Fibroblast of skin of right quadriceps (primary cell): ENCODE measurements around the gene PTPRM.

Experiments used
- DNase-seq: peaks from one replicate; pipeline ENCODE4 v3.0.0-alpha.2; 2013

The PTPRM gene

DNA sequence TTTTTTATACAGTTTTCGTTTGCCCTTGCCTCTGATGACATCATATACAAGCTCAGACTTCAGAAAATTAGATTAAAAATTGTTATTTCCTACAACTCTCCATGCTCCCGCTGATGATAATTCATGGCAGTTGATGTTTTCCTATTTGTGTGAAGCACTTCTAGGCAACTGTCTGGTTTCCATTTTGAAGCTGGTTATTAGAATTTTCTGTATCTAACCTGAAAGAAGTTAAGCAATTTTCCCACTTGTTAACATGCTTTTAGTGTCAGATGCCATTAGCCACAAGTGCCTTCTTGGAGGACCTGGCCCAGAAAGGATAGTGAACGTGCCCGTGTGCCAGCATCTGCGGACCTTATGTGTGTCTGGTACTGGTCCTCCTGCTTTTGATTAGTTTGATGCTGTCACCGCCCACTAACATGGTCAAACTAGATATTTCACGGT, 694.6 kb downstream of the PTPRM start:
- no peak for DNase-seq

DNA sequence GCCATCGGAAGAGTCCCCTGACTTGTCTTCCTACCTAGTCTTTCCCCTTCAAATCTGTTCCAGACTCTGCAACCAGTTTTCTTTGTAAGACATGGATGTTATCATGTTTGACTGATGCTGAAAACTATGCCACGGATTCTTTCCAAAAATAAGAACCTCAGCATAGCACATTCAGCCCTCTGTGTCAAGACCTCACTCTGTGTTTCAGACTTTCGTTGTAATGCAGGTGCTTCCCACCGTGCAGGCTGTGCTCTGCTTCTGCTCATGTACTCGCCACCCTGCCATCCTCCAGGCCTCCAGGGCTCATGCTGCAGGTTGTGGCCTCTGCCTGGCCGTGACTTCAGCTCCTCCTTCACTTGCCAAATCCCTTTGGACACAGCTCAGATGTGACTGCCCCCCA, 695.1 kb downstream of the PTPRM start:
- DNase-seq: no peak

DNA sequence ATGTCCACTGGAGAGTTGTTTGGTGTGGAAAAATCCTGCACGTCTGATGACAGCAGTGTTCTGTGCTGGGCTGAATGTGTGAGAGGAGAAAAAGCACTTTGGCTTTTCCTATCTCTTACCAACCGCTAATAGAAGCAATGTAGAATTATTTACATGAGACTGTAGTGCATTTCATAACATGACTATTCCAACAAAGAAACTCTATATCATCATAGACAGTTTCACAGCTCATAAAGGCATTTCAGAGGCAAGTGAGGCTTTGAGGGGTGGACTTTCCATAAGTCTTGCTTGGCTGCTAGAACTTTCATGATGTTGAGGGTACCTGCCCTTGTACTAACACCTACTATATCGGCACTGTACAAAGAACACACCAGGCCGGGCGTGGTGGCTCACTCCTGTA, 697.0 kb downstream of the PTPRM start:
- DNase-seq: no peak

- peak; percentile 19 for DNase-seq
Measured at GRCh38 chr18:8264861-8265411, 697.8 kb downstream of the PTPRM start.

GRCh38 chr18:8272254-8272653, 705.1 kb downstream of the PTPRM start:
- DNase-seq: no peak

- no peak for DNase-seq
Measured at GRCh38 chr18:8274370-8274769, 707.3 kb downstream of the PTPRM start.

GRCh38 chr18:8276406-8276805, 709.3 kb downstream of the PTPRM start:
- no peak for DNase-seq

DNA sequence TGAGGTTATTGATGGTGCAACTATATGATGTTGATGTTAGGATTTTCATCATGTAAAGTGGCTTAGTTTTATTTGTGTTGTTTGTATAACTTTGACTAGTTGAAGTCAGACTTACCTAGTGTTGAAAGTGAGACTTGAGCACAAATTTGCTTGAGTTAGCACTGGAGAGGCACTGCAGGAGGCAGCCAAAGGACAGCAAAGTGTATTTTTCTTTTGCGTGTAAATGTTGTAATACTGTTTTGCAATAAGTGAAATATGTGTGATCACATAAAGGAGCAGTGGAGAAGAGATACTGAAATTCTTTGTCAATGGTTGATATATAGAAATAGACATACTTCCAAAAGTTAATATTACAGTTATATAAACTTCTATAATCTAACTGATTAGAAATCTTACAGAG, 710.2 kb downstream of the PTPRM start:
- DNase-seq: no peak

DNA sequence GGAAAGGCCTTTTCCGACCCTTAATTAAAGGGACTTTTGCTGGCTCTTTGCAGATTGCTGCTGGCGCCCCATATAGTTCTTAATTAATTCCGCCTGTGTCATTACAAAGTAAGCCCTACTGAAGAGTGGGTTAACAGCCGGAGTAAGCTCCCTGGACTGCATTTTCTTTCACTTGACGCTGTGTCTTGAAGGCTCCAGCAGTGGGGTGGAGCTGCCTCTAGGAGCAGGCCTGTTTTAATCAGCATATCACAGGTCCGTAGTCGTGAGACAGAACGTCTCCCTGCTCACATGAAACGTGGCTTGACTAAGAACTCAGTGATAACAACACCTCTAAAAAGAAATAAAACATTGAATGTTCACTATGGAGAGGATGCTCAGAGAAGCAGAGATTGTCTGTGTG, 712.2 kb downstream of the PTPRM start:
- no peak for DNase-seq

DNA sequence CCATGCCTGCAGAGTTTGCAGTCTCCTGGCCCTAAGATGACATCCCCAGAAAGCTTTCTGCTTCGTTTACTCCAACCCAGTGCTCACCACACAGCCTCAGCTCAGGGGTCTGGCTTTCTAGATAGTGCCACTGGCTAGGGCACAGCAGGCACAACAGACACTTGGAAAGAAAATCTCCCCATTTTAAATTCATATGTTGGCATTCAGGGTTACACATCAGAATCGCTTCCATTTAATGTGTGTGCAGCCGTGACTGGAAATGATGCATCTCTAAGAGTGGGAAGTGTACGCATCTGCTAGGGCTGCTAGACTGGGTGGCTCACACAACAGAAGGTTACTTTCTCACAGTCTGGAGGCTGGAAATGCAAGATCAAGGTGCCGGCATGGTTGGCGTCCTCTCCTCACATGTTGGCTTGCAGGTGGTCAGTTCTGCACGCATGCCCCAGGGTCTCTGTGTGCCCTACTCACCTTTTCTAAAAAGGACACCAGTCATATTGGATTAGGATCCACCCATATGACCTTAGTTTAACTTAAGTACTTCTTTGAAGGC, 712.7 kb downstream of the PTPRM start:
- DNase-seq: no peak

DNA sequence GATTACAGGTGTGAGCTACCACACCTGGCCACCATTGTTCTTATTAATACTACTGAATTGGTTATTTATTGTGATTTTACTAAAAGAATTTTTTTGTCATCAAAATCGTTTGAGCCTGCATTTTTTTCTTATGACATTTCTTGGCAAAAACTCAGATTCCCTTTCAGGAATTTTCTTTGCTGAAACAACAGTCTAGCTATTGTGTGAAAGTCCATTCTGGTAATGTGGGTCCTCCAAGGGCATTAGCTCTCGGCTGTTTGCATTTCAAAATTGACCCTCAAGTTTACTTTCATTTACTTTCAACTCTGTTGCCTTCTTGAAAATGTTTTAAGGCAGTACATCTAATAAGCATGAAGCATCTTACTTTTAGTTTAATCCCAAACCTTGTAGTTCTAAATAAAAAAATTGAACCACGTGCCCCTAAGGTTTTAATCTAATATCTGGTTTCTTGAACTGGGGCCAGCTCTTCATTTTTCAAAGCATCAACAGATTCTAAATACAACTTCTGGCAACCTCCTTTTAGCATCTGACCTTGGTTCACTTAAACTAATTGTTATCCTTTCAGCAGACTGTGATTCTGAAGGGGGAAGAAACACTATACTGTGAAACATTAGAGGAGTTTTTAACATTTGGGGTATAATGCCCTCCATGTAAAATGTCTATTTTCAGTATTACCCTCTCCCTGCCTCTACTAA, 716.9 kb downstream of the PTPRM start:
- DNase-seq: peak; percentile 59

GRCh38 chr18:8286303-8286702, 719.2 kb downstream of the PTPRM start:
- DNase-seq: no peak

GRCh38 chr18:8287196-8287885, 720.2 kb downstream of the PTPRM start:
- no peak for DNase-seq

- no peak for DNase-seq
Measured at GRCh38 chr18:8288472-8289195, 721.5 kb downstream of the PTPRM start.

DNA sequence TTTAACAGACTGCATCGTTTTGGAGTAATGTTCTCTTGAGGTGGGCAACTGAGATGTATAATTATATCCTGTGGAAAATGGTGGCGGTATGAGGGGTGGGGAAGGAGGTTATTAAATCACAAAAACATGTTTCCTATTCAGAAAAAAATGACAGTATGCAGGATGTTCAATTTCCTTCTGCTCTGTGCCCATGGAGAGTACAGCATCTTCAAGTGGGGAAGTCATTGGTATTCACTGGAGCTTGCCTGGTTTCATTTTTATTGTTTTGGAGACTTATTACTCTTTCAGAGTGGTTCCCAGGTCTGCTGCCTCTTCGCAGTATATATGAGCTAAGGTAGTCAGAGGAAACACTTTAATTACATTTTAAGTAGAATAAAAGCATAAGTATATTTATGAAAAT, 723.3 kb downstream of the PTPRM start:
- no peak for DNase-seq

DNA sequence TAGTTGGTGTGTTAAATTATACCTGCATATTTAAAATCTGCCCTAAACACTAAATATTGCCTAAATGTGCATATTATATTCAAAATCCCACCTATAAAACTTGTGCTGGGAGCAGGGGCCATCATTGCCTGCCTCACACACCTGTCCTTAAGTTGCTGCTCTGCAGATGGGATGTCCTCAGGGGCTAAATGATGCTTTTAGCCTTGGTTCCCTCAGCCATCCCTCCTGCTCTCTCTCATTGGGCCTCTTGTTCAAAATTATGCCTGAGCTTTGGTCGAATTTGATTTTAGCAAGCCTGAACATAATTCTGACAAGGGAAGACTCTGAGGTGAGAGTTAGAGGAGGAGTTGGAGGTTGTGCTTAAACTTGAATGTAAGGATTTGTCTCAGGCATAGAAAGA, 723.8 kb downstream of the PTPRM start:
- DNase-seq: no peak

DNA sequence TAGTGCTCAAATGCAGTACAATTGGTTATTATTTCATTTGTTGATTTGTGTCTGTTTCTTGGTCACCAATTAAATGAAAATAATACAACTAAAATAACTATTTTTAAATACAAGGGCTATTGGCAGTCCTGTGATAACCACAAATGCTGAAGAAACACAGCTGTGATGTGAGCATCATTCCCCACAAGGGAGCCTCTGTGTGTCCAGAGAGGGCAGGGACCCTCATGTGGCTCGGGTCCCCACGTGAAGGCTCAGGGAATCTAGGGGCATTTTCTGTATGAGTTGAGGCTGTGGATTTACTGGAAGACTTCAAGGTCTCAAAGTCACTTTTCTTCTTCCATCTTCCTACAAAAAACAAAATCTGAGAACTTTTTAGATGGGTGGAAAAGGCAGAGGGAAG, 726.1 kb downstream of the PTPRM start:
- DNase-seq: no peak

- DNase-seq: no peak
Measured at GRCh38 chr18:8296886-8297616, 729.9 kb downstream of the PTPRM start.

DNA sequence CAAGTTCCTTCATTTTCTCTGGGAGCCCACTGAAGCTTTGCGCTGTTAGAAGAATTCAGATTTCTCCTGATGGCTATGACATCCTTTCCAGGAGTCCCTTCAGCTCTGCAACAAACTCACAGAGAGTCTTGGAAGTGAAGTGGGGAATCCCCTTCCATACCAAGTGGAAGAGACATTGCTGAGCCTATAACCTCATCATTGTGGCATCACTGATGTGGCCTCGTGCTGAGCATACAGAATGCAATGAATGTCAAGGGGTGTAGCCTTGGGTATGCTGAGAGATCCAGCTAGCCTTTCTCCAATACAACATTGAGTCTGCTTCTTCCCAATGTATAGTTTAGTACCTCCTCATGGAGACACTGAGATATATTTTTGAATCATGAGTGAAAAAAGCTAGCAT, 731.1 kb downstream of the PTPRM start:
- DNase-seq: no peak

- DNase-seq: no peak
Measured at GRCh38 chr18:8299054-8299980, 732.2 kb downstream of the PTPRM start.

DNA sequence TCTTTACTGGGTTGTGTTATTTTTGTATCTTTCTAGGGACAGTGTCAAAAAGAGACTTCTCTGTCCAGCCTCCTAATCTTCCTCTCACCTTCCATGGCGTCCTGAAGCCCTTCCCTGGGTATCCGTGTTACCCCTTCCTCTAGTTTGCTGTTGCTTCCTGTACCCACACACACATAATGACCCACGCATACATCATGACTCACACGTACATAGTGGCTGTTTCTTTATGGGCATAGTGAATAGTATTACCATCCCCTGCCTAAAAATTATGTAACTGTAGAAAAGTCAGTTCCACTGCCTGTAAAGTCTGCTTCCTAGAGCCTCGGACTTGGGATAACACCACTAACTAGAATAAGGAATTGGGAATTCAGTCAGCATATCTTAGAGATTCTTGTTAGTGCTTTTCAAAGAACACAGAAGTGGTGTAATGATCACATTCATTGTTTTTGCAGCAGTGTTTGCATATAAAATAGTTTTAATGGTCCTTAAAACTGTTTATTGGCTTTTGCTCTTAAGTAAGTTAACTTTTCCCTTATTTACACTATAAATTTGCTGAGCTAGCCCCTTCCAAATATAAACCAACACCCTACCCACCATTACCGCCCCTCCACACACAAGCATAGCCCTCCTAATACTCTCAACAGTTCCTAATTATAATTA, 733.8 kb downstream of the PTPRM start:
- DNase-seq: no peak
